Measurements from ENCODE around the gene RLN3.
A peak's percentile ranks its signal among the peaks of the same experiment; 100 is the strongest.

RLN3 gene

DNA sequence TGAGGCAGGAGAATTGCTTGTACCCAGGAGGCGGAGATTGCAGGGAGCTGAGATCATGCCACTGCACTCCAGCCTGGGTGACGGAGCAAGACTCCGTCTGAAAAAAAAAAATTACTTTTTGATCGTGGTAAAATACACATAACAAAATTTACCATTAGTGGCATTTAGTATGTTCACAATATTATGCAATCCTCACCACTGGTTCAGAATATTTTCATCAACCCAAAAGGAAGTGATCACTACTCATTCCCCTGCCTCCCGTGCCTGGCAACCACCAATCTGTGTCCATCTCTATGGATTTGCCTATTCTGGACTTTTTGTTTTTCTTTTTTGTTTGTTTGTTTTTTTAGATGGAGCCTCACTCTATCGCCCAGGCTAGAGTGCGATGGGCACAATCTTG is 35.2 kb downstream of the RLN3 start:
- no peak overlapping the region for H2BK12ac ChIP-seq (ENCODE audit: low read length)
- H3K4me2 ChIP-seq (ENCODE audit: low read length) = no peak overlapping the region
- WGBS (ENCODE audit: extremely low coverage, insufficient coverage, insufficient read length) = no CpG with 5 or more reads among the region's 7 CpGs
- H4K8ac ChIP-seq (ENCODE audit: low read depth, low read length) = no peak overlapping the region
- no peak overlapping the region for H3K27ac ChIP-seq (ENCODE audit: low read depth, low read length)
- H3K79me2 ChIP-seq (ENCODE audit: control insufficient read depth, insufficient read depth, low read length, poor library complexity) = no peaks in the 10 kb centered on the region
- H3K4me1 ChIP-seq (ENCODE audit: control insufficient read depth in 1 of 2, insufficient read depth in 2 of 2, low read length in 2 of 2) = peaks cover 0 to 7% of the 10 kb centered on the region in 2 experiments
- H4K12ac ChIP-seq (ENCODE audit: low read depth, low read length) = no peak overlapping the region
- H3K9me3 ChIP-seq (ENCODE audit: insufficient read depth, low read depth, low read length) = no peaks in the 10 kb centered on the region
- no peak for DNase-seq
- H3K4me3 ChIP-seq (ENCODE audit: low read depth, low read length) = no peak overlapping the region
- no peak overlapping the region for H3K23ac ChIP-seq (ENCODE audit: low read length)
- no peak overlapping the region for H2BK120ac ChIP-seq (ENCODE audit: insufficient read depth, low read length, poor library complexity)
- H3K14ac ChIP-seq (ENCODE audit: low read length) = no peak overlapping the region
- H2AFZ ChIP-seq (ENCODE audit: insufficient read depth, low read length, poor library complexity) = no peak overlapping the region
- H3K4ac ChIP-seq (ENCODE audit: low read depth, low read length) = no peak overlapping the region
- H3K36me3 ChIP-seq (ENCODE audit: control insufficient read depth in 1 of 2, insufficient read depth in 2 of 2, low read length in 2 of 2) = no peaks in the 10 kb centered on the region
- H2AK5ac ChIP-seq (ENCODE audit: low read length) = no peak overlapping the region
- H4K91ac ChIP-seq (ENCODE audit: low read depth, low read length) = no peak overlapping the region
- peaks cover 3% of the 10 kb centered on the region for H3K27me3 ChIP-seq (ENCODE audit: insufficient read depth, low read length)
- H3K18ac ChIP-seq (ENCODE audit: low read length) = no peak overlapping the region
- H2BK5ac ChIP-seq (ENCODE audit: low read depth, low read length, poor library complexity) = no peak overlapping the region
- H3K79me1 ChIP-seq (ENCODE audit: low read length) = peaks cover 3% of the 10 kb centered on the region
- no peak overlapping the region for H3K9ac ChIP-seq (ENCODE audit: low read length)

- Histone ChIP-seq H3K9me3 (ENCODE audit: insufficient read depth, low read depth, low read length) (no peaks in the 10 kb centered on the region), H2BK120ac (ENCODE audit: insufficient read depth, low read length, poor library complexity) (no peak overlapping the region), H2BK12ac (ENCODE audit: low read length) (no peak overlapping the region), H2BK5ac (ENCODE audit: low read depth, low read length, poor library complexity) (no peak overlapping the region), H2AK5ac (ENCODE audit: low read length) (no peak overlapping the region), H3K9ac (ENCODE audit: low read length) (no peak overlapping the region), H4K12ac (ENCODE audit: low read depth, low read length) (no peak overlapping the region), H3K4me2 (ENCODE audit: low read length) (no peak overlapping the region), H3K23ac (ENCODE audit: low read length) (no peak overlapping the region), H4K8ac (ENCODE audit: low read depth, low read length) (no peak overlapping the region), H3K79me2 (ENCODE audit: control insufficient read depth, insufficient read depth, low read length, poor library complexity) (no peaks in the 10 kb centered on the region), H4K91ac (ENCODE audit: low read depth, low read length) (no peak overlapping the region), H3K4ac (ENCODE audit: low read depth, low read length) (no peak overlapping the region), H3K14ac (ENCODE audit: low read length) (no peak overlapping the region), H3K27me3 (ENCODE audit: insufficient read depth, low read length) (no peaks in the 10 kb centered on the region), H3K27ac (ENCODE audit: low read depth, low read length) (no peak overlapping the region), H3K36me3 (ENCODE audit: control insufficient read depth in 1 of 2, insufficient read depth in 2 of 2, low read length in 2 of 2) (no peaks in the 10 kb centered on the region), H3K4me3 (ENCODE audit: low read depth, low read length) (no peak overlapping the region), H3K4me1 (ENCODE audit: control insufficient read depth in 1 of 2, insufficient read depth in 2 of 2, low read length in 2 of 2) (peaks cover 0 to 4% of the 10 kb centered on the region in 2 experiments), H3K79me1 (ENCODE audit: low read length) (peaks cover 3% of the 10 kb centered on the region), H2AFZ (ENCODE audit: insufficient read depth, low read length, poor library complexity) (no peak overlapping the region), H3K18ac (ENCODE audit: low read length) (no peak overlapping the region)
- WGBS (ENCODE audit: extremely low coverage, insufficient coverage, insufficient read length) = no CpG with 5 or more reads among the region's 2 CpGs
- no peak for DNase-seq
These were observed 38.2 kb downstream of the RLN3 start for GRCh38 chr19:14066134-14066533.

DNA sequence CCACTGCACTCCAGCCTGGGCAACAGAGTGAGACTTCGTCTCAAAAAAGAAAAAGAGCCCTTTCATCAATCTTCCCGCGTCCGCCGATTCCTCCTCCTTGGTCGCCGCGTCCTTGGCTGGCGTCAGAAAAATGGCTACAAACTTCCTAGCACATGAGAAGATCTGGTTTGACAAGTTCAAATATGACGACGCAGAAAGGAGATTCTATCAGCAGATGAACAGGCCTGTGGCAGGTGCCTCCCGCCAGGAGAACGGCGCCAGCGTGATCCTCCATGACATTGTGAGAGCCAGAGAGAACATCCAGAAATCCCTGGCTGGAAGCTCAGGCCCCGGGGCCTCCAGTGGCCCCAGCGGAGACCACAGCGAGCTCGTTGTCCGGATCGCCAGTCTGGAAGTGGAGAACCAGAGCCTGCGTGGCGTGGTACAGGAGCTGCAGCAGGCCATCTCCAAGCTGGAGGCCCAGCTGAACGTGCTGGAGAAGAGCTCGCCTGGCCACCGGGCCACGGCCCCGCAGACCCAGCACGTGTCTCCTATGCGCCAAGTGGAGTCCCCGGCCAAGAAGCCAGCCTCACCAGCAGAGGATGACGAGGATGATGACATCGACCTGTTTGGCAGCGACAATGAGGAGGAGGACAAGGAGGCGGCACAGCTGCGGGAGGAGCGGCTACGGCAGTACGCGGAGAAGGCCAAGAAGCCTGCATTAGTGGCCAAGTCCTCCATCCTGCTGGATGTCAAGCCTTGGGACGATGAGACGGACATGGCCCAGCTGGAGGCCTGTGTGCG is 42.5 kb downstream of the RLN3 start:
- Histone ChIP-seq H3K9ac (ENCODE audit: low read length) (no peak overlapping the region), H3K4ac (ENCODE audit: low read depth, low read length) (no peak overlapping the region), H2BK12ac (ENCODE audit: low read length) (no peak overlapping the region), H3K36me3 (ENCODE audit: control insufficient read depth in 1 of 2, insufficient read depth in 2 of 2, low read length in 2 of 2) (no peaks in the 10 kb centered on the region), H4K12ac (ENCODE audit: low read depth, low read length) (no peak overlapping the region), H3K27me3 (ENCODE audit: insufficient read depth, low read length) (peaks cover 5% of the 10 kb centered on the region), H3K14ac (ENCODE audit: low read length) (no peak overlapping the region), H4K8ac (ENCODE audit: low read depth, low read length) (no peak overlapping the region), H4K91ac (ENCODE audit: low read depth, low read length) (no peak overlapping the region), H3K4me3 (ENCODE audit: low read depth, low read length) (no peak overlapping the region), H3K79me1 (ENCODE audit: low read length) (peaks cover 17% of the 10 kb centered on the region), H3K4me1 (ENCODE audit: control insufficient read depth in 1 of 2, insufficient read depth in 2 of 2, low read length in 2 of 2) (peaks cover 17 to 22% of the 10 kb centered on the region in 2 experiments), H3K27ac (ENCODE audit: low read depth, low read length) (no peak overlapping the region), H2AFZ (ENCODE audit: insufficient read depth, low read length, poor library complexity) (no peak overlapping the region), H3K18ac (ENCODE audit: low read length) (no peak overlapping the region), H3K79me2 (ENCODE audit: control insufficient read depth, insufficient read depth, low read length, poor library complexity) (peaks cover 1% of the 10 kb centered on the region), H2AK5ac (ENCODE audit: low read length) (no peak overlapping the region), H3K23ac (ENCODE audit: low read length) (no peak overlapping the region), H2BK5ac (ENCODE audit: low read depth, low read length, poor library complexity) (no peak overlapping the region), H3K4me2 (ENCODE audit: low read length) (no peak overlapping the region), H2BK120ac (ENCODE audit: insufficient read depth, low read length, poor library complexity) (no peak overlapping the region), H3K9me3 (ENCODE audit: insufficient read depth, low read depth, low read length) (no peaks in the 10 kb centered on the region)
- DNase-seq = peak; percentile 68 to 90
- no CpG with 5 or more reads among the region's 43 CpGs for WGBS (ENCODE audit: extremely low coverage, insufficient coverage, insufficient read length)

GRCh38 chr19:14072535-14073260 is 44.8 kb downstream of the RLN3 start, which contains the start of gene MISP3:
Gene MISP3, plus strand, starts transcription at chr19:14072786. Its CDS starts 524 bp downstream, at chr19:14073310.
- peak; percentile 63 to 68 for DNase-seq
- peak within 1 kb of the TSS; percentile 67 for H3K4ac ChIP-seq (ENCODE audit: low read depth, low read length)
- peaks cover 1% of the 10 kb centered on the region for H3K79me2 ChIP-seq (ENCODE audit: control insufficient read depth, insufficient read depth, low read length, poor library complexity)
- peak within 1 kb of the TSS; percentile 62 for H2BK120ac ChIP-seq (ENCODE audit: insufficient read depth, low read length, poor library complexity)
- H4K91ac ChIP-seq (ENCODE audit: low read depth, low read length) = peak within 1 kb of the TSS; percentile 91
- H2BK12ac ChIP-seq (ENCODE audit: low read length) = no peak within 1 kb of the TSS
- peak within 1 kb of the TSS; percentile 80 for H3K18ac ChIP-seq (ENCODE audit: low read length)
- H3K14ac ChIP-seq (ENCODE audit: low read length) = peak within 1 kb of the TSS; percentile 88
- no peak within 1 kb of the TSS for H2AK5ac ChIP-seq (ENCODE audit: low read length)
- peak within 1 kb of the TSS; percentile 59 for H3K9ac ChIP-seq (ENCODE audit: low read length)
- H3K4me2 ChIP-seq (ENCODE audit: low read length) = peak within 1 kb of the TSS; percentile 97
- H3K27ac ChIP-seq (ENCODE audit: low read depth, low read length) = no peak within 1 kb of the TSS
- WGBS (ENCODE audit: extremely low coverage, insufficient coverage, insufficient read length) = no CpG with 5 or more reads among the region's 51 CpGs
- H3K27me3 ChIP-seq (ENCODE audit: insufficient read depth, low read length) = peaks cover 5% of the 10 kb centered on the region
- H3K23ac ChIP-seq (ENCODE audit: low read length) = no peak within 1 kb of the TSS
- peak within 1 kb of the TSS; percentile 35 for H4K12ac ChIP-seq (ENCODE audit: low read depth, low read length)
- peak within 1 kb of the TSS; percentile 90 for H4K8ac ChIP-seq (ENCODE audit: low read depth, low read length)
- H2AFZ ChIP-seq (ENCODE audit: insufficient read depth, low read length, poor library complexity) = peak within 1 kb of the TSS; percentile 66
- H3K4me3 ChIP-seq (ENCODE audit: low read depth, low read length) = peak within 1 kb of the TSS; percentile 62
- no peak within 1 kb of the TSS for H2BK5ac ChIP-seq (ENCODE audit: low read depth, low read length, poor library complexity)
- peaks cover 17% of the 10 kb centered on the region for H3K79me1 ChIP-seq (ENCODE audit: low read length)
- peaks cover 17 to 22% of the 10 kb centered on the region in 2 experiments for H3K4me1 ChIP-seq (ENCODE audit: control insufficient read depth in 1 of 2, insufficient read depth in 2 of 2, low read length in 2 of 2)
- no peaks in the 10 kb centered on the region for H3K9me3 ChIP-seq (ENCODE audit: insufficient read depth, low read depth, low read length)
- H3K36me3 ChIP-seq (ENCODE audit: control insufficient read depth in 1 of 2, insufficient read depth in 2 of 2, low read length in 2 of 2) = no peaks in the 10 kb centered on the region

Measured in trophoblast cell (in vitro differentiated cells and primary cell).